ENCODE results near the gene DDX27.

The DDX27 gene

DNA sequence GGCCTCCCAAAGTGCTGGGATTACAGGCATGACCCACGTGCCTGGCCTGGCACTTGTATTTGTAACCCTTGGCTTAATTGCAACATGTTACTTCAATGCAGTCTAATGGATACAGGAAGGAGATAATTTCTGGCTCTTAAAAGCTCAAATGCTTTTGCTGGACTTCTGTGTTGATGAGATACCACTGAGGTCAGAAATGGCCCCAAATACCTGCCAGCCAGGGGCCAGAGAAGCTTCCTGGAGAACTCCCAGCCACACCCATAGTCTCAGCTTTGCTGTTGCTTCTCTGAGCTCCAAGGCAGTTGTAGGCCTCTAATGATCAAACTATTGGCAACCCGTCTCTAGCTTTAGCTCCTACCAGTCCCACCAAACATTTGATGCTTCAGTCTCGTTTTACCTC lies 72.8 kb downstream of the DDX27 start:
- TF ChIP-seq TAF1 (IDR thresholded peaks at IDR 0.05; ENCODE audit: low read depth) (no peak), CEBPB (IDR thresholded peaks at IDR 0.05) (no peak), MAX (IDR thresholded peaks at IDR 0.05) (no peak), YY1 (IDR thresholded peaks at IDR 0.05; ENCODE audit: low read depth) (no peak), TCF12 (IDR thresholded peaks at IDR 0.05; ENCODE audit: low read depth) (no peak), CREB1 (IDR thresholded peaks at IDR 0.05; ENCODE audit: low read depth) (no peak), RAD21 (IDR thresholded peaks at IDR 0.05; ENCODE audit: low read depth) (no peak), FOXM1 (IDR thresholded peaks at IDR 0.05; ENCODE audit: borderline replicate concordance, low read depth) (no peak), NFIC (IDR thresholded peaks at IDR 0.05) (no peak), EP300 (IDR thresholded peaks at IDR 0.05; ENCODE audit: borderline replicate concordance) (no peak), TEAD4 (IDR thresholded peaks at IDR 0.05) (no peak), USF1 (IDR thresholded peaks at IDR 0.05) (no peak), REST (IDR thresholded peaks at IDR 0.05; ENCODE audit: low read depth) (no peak), EGR1 (IDR thresholded peaks at IDR 0.05) (no peak), ZBTB7A (IDR thresholded peaks at IDR 0.05; ENCODE audit: low read depth) (no peak)

GRCh38 chr20:49293122-49293521 lies 73.9 kb downstream of the DDX27 start:
- no peak for TF ChIP-seq TAF1 (IDR thresholded peaks at IDR 0.05; ENCODE audit: low read depth)
- TF ChIP-seq REST (IDR thresholded peaks at IDR 0.05; ENCODE audit: low read depth) = no peak
- TF ChIP-seq MAX (IDR thresholded peaks at IDR 0.05) = no peak
- TF ChIP-seq USF1 (IDR thresholded peaks at IDR 0.05) = no peak
- TF ChIP-seq CREB1 (IDR thresholded peaks at IDR 0.05; ENCODE audit: low read depth) = no peak
- no peak for TF ChIP-seq EP300 (IDR thresholded peaks at IDR 0.05; ENCODE audit: borderline replicate concordance)
- no peak for TF ChIP-seq ZBTB7A (IDR thresholded peaks at IDR 0.05; ENCODE audit: low read depth)
- no peak for TF ChIP-seq TCF12 (IDR thresholded peaks at IDR 0.05; ENCODE audit: low read depth)
- no peak for TF ChIP-seq YY1 (IDR thresholded peaks at IDR 0.05; ENCODE audit: low read depth)
- no peak for TF ChIP-seq FOXM1 (IDR thresholded peaks at IDR 0.05; ENCODE audit: borderline replicate concordance, low read depth)
- no peak for TF ChIP-seq RAD21 (IDR thresholded peaks at IDR 0.05; ENCODE audit: low read depth)
- no peak for TF ChIP-seq CEBPB (IDR thresholded peaks at IDR 0.05)
- no peak for TF ChIP-seq TEAD4 (IDR thresholded peaks at IDR 0.05)
- no peak for TF ChIP-seq EGR1 (IDR thresholded peaks at IDR 0.05)
- no peak for TF ChIP-seq NFIC (IDR thresholded peaks at IDR 0.05)
